GM15510 (cell line): Measurements from ENCODE around the gene SERPING1.

Experiments used
- POLR2A ChIP-seq: IDR thresholded peaks from 3 replicates; pipeline ENCODE4 v1.6.1; 2011; ENCODE audit warnings: borderline replicate concordance; ENCODE audit not compliant: insufficient read length; ENCODE audit errors: extremely low read depth

The SERPING1 gene

GRCh38 chr11:57649826-57650738 lies 52.6 kb downstream of the SERPING1 start, which contains the start of gene YPEL4:
TSS of gene YPEL4 (minus strand) at chr11:57649912. CDS start at chr11:57647107, 2,805 bp downstream.
- TF ChIP-seq POLR2A: no peak

GRCh38 chr11:57650739-57651090 lies 53.2 kb downstream of the SERPING1 start:
- no peak for TF ChIP-seq POLR2A

- no peak for TF ChIP-seq POLR2A
These were observed 53.9 kb downstream of the SERPING1 start for GRCh38 chr11:57651408-57651807.

- no peak for TF ChIP-seq POLR2A
These were observed 55.2 kb downstream of the SERPING1 start for GRCh38 chr11:57652662-57653061.

- no peak for TF ChIP-seq POLR2A
These were observed 55.7 kb downstream of the SERPING1 start for GRCh38 chr11:57653163-57653562.

GRCh38 chr11:57656885-57657193 lies 59.4 kb downstream of the SERPING1 start:
- TF ChIP-seq POLR2A: no peak

- TF ChIP-seq POLR2A: peak; percentile 66
These were observed 59.9 kb downstream of the SERPING1 start, which contains the start of gene CLP1 for GRCh38 chr11:57657194-57658022. TSS of gene CLP1 (plus strand) at chr11:57657762. CDS start at chr11:57659477, 1,715 bp downstream.

GRCh38 chr11:57658023-57658361 lies 60.5 kb downstream of the SERPING1 start:
- no peak for TF ChIP-seq POLR2A

GRCh38 chr11:57659669-57660068 lies 62.2 kb downstream of the SERPING1 start:
- no peak for TF ChIP-seq POLR2A

- no peak for TF ChIP-seq POLR2A
These were observed 65.4 kb downstream of the SERPING1 start for GRCh38 chr11:57662893-57663292.

GRCh38 chr11:57663975-57664374 lies 66.5 kb downstream of the SERPING1 start:
- TF ChIP-seq POLR2A: no peak
